HepG2 (cell line): Measurements from ENCODE around the gene NMRAL1. TPM values are rescaled to one million over a fixed set of nuclear protein-coding genes. Genes with fewer than 3 reads are reported as not detected.

Experiments
- ATAC-seq: fragments of 200-7000 bp; cut with Tn5 transposase; 3 replicates; pipeline ENCODE4 v1.9.1; 2020; ENCODE audit warnings: mild to moderate bottlenecking, moderate library complexity
- BruUV-seq: library from RNA; stranded (reverse); fragments of 400-500 nt; replicated peaks from 2 replicates; lab custom pipeline; 2021; lab: Mats Ljungman, UMichigan
- CTCF ChIA-PET: fragments of 300-600 bp; formaldehyde crosslinking; extraction: SDS; loops from one replicate; lab custom pipeline; 2021; ENCODE audit warnings: low total read pairs, inconsistent platforms, low intra/inter-chr PET ratio; lab: Yijun Ruan, JAX
- POLR2A ChIA-PET: fragments of 350-600 bp; sonication (Branson Sonifier 250); formaldehyde crosslinking; loops from one replicate; lab custom pipeline; 2020; ENCODE audit warnings: antibody characterized with exemption, inconsistent platforms; lab: Yijun Ruan, JAX
- DNase-seq: peaks from one replicate; pipeline ENCODE4 v3.0.0-alpha.2; 2015; ENCODE audit warnings: low spot score
- FAIRE-seq: peaks from 3 replicates; lab custom pipeline; 2011; peaks lifted over from hg19 to GRCh38; lab: Jason Lieb, UNC
- H2AFZ ChIP-seq: one replicate; pipeline ENCODE4 v1.6.1; 2011; ENCODE audit warnings: low read length, inconsistent platforms
- H3K27ac ChIP-seq: fragments of 300-600 bp; 3 replicates; pipeline ENCODE4 v1.8.0; 2011; ENCODE audit warnings: mixed run types, mild to moderate bottlenecking, mixed read lengths, low read length, inconsistent platforms; ENCODE audit not compliant: insufficient read depth; ENCODE audit errors: extremely low read length
- H3K27me3 ChIP-seq, 2 experiments: fragments of 200-600 bp in 1 of 2; 2 replicates in 1 of 2; 3 replicates in 1 of 2; pipeline versions ENCODE4 v1.6.0 to v1.8.0; 2011; ENCODE audit warnings: low read length in 2 of 2, mild to moderate bottlenecking in 2 of 2, moderate library complexity in 2 of 2, inconsistent platforms in 1 of 2; ENCODE audit not compliant: insufficient read depth in 2 of 2, control insufficient read depth in 1 of 2
- H3K36me3 ChIP-seq, 2 experiments: fragments of 200-600 bp in 1 of 2; replicated peaks in 1 of 2; 2 replicates in 1 of 2; 3 replicates in 1 of 2; pipeline versions ENCODE4 v1.5.1 to v1.8.0; 2011; ENCODE audit warnings: low read length in 2 of 2, inconsistent platforms in 1 of 2; ENCODE audit not compliant: insufficient read depth in 2 of 2, control insufficient read depth in 1 of 2
- H3K4me1 ChIP-seq: 2 replicates; pipeline ENCODE4 v1.5.1; 2012; ENCODE audit warnings: low read length, inconsistent platforms; ENCODE audit not compliant: insufficient read depth
- H3K4me2 ChIP-seq: 2 replicates; pipeline ENCODE4 v1.6.0; 2011; ENCODE audit warnings: low read depth, low read length, inconsistent platforms
- H3K4me3 ChIP-seq, 3 experiments: fragments of 200-600 bp in 1 of 3; sonication (generic), shearing (Covaris generic) in 1 of 3; replicated peaks in 1 of 3; 2 replicates each; pipeline ENCODE4 v1.5.1; 2011 to 2016; ENCODE audit warnings: low read length in 3 of 3, inconsistent platforms in 2 of 3, low read depth in 2 of 3, mild to moderate bottlenecking in 2 of 3, control low read depth in 1 of 3, mixed read lengths in 1 of 3; ENCODE audit not compliant: insufficient read depth in 1 of 3
- H3K79me2 ChIP-seq: one replicate; pipeline ENCODE4 v1.6.1; 2011; ENCODE audit warnings: low read length, inconsistent platforms; ENCODE audit not compliant: insufficient read depth
- H3K9ac ChIP-seq: 2 replicates; pipeline ENCODE4 v1.6.0; 2011; ENCODE audit warnings: mild to moderate bottlenecking, low read depth, low read length, inconsistent platforms; ENCODE audit not compliant: insufficient read depth
- H3K9me3 ChIP-seq: 2 replicates; pipeline ENCODE4 v1.5.1; 2012; ENCODE audit warnings: mild to moderate bottlenecking, low read length
- H4K20me1 ChIP-seq: 2 replicates; pipeline ENCODE4 v1.6.0; 2011; ENCODE audit warnings: inconsistent platforms, mild to moderate bottlenecking, low read length, moderate library complexity; ENCODE audit not compliant: insufficient read depth
- MAFF ChIP-seq: IDR thresholded peaks from 2 replicates; pipeline ENCODE4 v1.6.1; 2011; ENCODE audit warnings: low read depth, low read length, improper control_type of control experiment
- MAFK ChIP-seq, 2 experiments: IDR thresholded peaks in 1 of 2; conservative IDR thresholded peaks in 1 of 2; 2 replicates each; pipeline ENCODE4 v1.6.1; 2011; ENCODE audit warnings: improper control_type of control experiment in 2 of 2, low read length in 2 of 2
- TEAD2 ChIP-seq: sonication (generic); formaldehyde crosslinking; IDR thresholded peaks from 2 replicates; pipeline ENCODE4 v1.9.0; 2021; ENCODE audit warnings: missing genetic modification reagents
- WGBS: methylation state at CpG from one replicate; pipeline ENCODE4 v1.1.6; 2017; ENCODE audit warnings: low lambda C conversion rate; 5-methylcytosine and 5-hydroxymethylcytosine counted together
- in situ Hi-C: cut with HindIII; loops from 2 replicates; pipeline ENCODE4 v1.10.0; 2017; ENCODE audit warnings: low pct_unique_long_range_greater_than_20kb; ENCODE audit not compliant: extremely low pct_ligation_motif_present
- intact Hi-C: fragments of 100-400 bp; cut with micrococcal nuclease; formaldehyde crosslinking; loops from one replicate; pipeline ENCODE4 v1.10.0; 2022; ENCODE audit not compliant: unreplicated experiment
- polyA plus RNA-seq, 8 experiments: library from polyadenylated mRNA; depleted of rRNA in 3 of 8; stranded (reverse) in 7 of 8; unstranded in 1 of 8; fragments of >200 nt; fragmentation: Illumina TruSeq in 4 of 8; extraction: Trizol in 4 of 8; gene quantifications; 2 replicates each; pipeline versions ENCODE4 v1.2.1 to v1.2.3, GENCODE V29; 2011 to 2016; ENCODE audit warnings: low read depth in 4 of 8, missing spikeins in 1 of 8, mixed read lengths in 1 of 8; ENCODE audit not compliant: insufficient read depth in 1 of 8
- total RNA-seq, 5 experiments: library from RNA; depleted of rRNA; stranded (reverse); fragments of >200 nt; fragmentation: Illumina TruSeq; extraction: Trizol; gene quantifications; 2 replicates each; pipeline ENCODE4 v1.2.3, GENCODE V29; 2016; ENCODE audit warnings: low read depth in 1 of 5
- TF ChIP-seq, protein P1 (sequence below): sonication (generic); formaldehyde crosslinking; IDR thresholded peaks from 2 replicates; pipeline ENCODE4 v1.4.0; 2020; ENCODE audit warnings: mild to moderate bottlenecking, missing genetic modification reagents, borderline replicate concordance

NMRAL1 gene
- total and polyA plus RNA-seq, 2 of the 13 experiments (the other 11 are each of a cell fraction or from before 2014, with no cell fraction given), result 30.8 to 33.1 TPM

DNA sequence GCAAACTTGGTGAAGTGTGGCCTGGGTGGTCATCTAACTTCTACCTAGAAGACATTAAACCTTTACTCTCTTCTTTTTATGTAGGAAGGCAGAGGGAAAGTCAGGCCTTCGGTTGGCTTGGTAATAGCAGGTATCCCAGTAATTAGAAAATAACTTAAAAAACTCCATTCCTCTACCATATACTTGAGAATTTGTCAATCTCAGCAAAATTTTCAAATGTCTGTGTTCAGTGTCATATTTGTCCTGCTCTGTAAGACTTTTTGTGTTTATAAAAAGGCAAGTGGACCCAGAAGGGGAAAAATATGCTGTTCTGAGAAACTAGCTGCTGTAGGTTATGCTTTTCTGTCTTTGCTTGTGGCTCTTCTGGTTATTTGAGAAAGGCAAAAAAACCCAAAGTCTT is 7.5 kb upstream of the NMRAL1 start:
- Histone ChIP-seq H3K9me3 (no peaks in the 10 kb centered on the region), H3K27me3 (no peaks in the 10 kb centered on the region), H3K27ac (no peak overlapping the region), H3K4me3 (no peak overlapping the region), H2AFZ (no peak overlapping the region), H3K9ac (no peak overlapping the region), H3K79me2 (peaks cover 36% of the 10 kb centered on the region), H3K36me3 (peaks cover 2 to 4% of the 10 kb centered on the region in 2 experiments; a peak in 2 of 5 replicates), H4K20me1 (no peaks in the 10 kb centered on the region), H3K4me1 (peaks cover 49% of the 10 kb centered on the region), H3K4me2 (no peak overlapping the region)
- no TSS peak for BruUV-seq
- intact Hi-C loops, result no loop called here
- CTCF ChIA-PET, result no interaction called here
- no peak for ATAC-seq
- WGBS, result 85% methylated on average over 1 of the region's 1 CpG
- no peak for FAIRE-seq
- TF ChIP-seq MAFK (conservative IDR thresholded peaks at IDR 0.05 in 1 of 2, IDR thresholded peaks at IDR 0.05 in 1 of 2; ENCODE audit: low read length in 2 of 2) (peak; percentile 87 to 95), MAFF (peak; percentile 92), TEAD2 (CRISPR knock-in tag) (no peak)
- TF ChIP-seq, protein P1, sequence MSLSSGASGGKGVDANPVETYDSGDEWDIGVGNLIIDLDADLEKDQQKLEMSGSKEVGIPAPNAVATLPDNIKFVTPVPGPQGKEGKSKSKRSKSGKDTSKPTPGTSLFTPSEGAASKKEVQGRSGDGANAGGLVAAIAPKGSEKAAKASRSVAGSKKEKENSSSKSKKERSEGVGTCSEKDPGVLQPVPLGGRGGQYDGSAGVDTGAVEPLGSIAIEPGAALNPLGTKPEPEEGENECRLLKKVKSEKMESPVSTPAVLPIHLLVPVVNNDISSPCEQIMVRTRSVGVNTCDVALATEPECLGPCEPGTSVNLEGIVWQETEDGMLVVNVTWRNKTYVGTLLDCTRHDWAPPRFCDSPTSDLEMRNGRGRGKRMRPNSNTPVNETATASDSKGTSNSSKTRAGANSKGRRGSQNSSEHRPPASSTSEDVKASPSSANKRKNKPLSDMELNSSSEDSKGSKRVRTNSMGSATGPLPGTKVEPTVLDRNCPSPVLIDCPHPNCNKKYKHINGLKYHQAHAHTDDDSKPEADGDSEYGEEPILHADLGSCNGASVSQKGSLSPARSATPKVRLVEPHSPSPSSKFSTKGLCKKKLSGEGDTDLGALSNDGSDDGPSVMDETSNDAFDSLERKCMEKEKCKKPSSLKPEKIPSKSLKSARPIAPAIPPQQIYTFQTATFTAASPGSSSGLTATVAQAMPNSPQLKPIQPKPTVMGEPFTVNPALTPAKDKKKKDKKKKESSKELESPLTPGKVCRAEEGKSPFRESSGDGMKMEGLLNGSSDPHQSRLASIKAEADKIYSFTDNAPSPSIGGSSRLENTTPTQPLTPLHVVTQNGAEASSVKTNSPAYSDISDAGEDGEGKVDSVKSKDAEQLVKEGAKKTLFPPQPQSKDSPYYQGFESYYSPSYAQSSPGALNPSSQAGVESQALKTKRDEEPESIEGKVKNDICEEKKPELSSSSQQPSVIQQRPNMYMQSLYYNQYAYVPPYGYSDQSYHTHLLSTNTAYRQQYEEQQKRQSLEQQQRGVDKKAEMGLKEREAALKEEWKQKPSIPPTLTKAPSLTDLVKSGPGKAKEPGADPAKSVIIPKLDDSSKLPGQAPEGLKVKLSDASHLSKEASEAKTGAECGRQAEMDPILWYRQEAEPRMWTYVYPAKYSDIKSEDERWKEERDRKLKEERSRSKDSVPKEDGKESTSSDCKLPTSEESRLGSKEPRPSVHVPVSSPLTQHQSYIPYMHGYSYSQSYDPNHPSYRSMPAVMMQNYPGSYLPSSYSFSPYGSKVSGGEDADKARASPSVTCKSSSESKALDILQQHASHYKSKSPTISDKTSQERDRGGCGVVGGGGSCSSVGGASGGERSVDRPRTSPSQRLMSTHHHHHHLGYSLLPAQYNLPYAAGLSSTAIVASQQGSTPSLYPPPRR, result no peak
- in situ Hi-C loops, result no loop called here
- DNase-seq, result no peak
- POLR2A ChIA-PET, result no interaction called here
